K562 (cell line): ENCODE measurements around the gene HEPACAM. TPM values are rescaled to one million over a fixed set of nuclear protein-coding genes. Genes with fewer than 3 reads are reported as not detected.

Experiments
- ATAC-seq: fragments of 200-7000 bp; cut with Tn5 transposase; 3 replicates; pipeline ENCODE4 v1.9.1; 2020; ENCODE audit warnings: moderate library complexity
- BruUV-seq: library from RNA; stranded (reverse); fragments of 400-500 nt; replicated peaks from 2 replicates; lab custom pipeline; 2021; lab: Mats Ljungman, UMichigan
- CTCF ChIA-PET: fragments of 300-600 bp; formaldehyde crosslinking; extraction: SDS; loops from one replicate; lab custom pipeline; 2021; ENCODE audit warnings: low intra/inter-chr PET ratio; lab: Yijun Ruan, JAX
- POLR2A ChIA-PET: fragments of 300-600, 350-650 bp; sonication (Branson Sonifier 250); formaldehyde crosslinking; extraction: SDS; loops from one replicate; lab custom pipeline; 2021; ENCODE audit warnings: antibody characterized with exemption, inconsistent platforms; lab: Yijun Ruan, JAX
- DNase-seq, 4 experiments: peaks; one replicate each; pipeline versions ENCODE4 v3.0.0 to v3.0.0-alpha.2; 2011 to 2018; ENCODE audit warnings: low spot score in 3 of 4, mixed read lengths in 3 of 4; ENCODE audit errors: extremely low read depth in 1 of 4
- FAIRE-seq: peaks from 2 replicates; lab custom pipeline; 2011; peaks lifted over from hg19 to GRCh38; lab: Jason Lieb, UNC
- H2AFZ ChIP-seq: 2 replicates; pipeline ENCODE4 v1.6.0; 2011; ENCODE audit warnings: low read depth, low read length, control low read depth, inconsistent platforms
- H3K27ac ChIP-seq: fragments of 200-600 bp; 3 replicates; pipeline ENCODE4 v1.8.0; 2011; ENCODE audit warnings: low read depth, mild to moderate bottlenecking, control low read depth, inconsistent platforms, low read length, moderate library complexity, mixed read lengths; ENCODE audit errors: extremely low read depth
- H3K27me3 ChIP-seq, 2 experiments: fragments of 300-600 bp in 1 of 2; 2 replicates in 1 of 2; 3 replicates in 1 of 2; pipeline versions ENCODE4 v1.6.0 to v1.8.0; 2011; ENCODE audit warnings: inconsistent platforms in 2 of 2, low read length in 2 of 2, mild to moderate bottlenecking in 1 of 2, mixed read lengths in 1 of 2, moderate library complexity in 1 of 2; ENCODE audit not compliant: control insufficient read depth in 2 of 2, insufficient read depth in 2 of 2
- H3K36me3 ChIP-seq: fragments of 300-600 bp; 3 replicates; pipeline ENCODE4 v1.8.0; 2011; ENCODE audit warnings: mild to moderate bottlenecking, low read length, inconsistent platforms; ENCODE audit not compliant: control insufficient read depth, insufficient read depth
- H3K4me1 ChIP-seq, 2 experiments: fragments of 200-600 bp in 1 of 2; replicated peaks in 1 of 2; 2 replicates in 1 of 2; 3 replicates in 1 of 2; pipeline versions ENCODE4 v1.5.1 to v1.8.0; 2011; ENCODE audit warnings: inconsistent platforms in 2 of 2, low read length in 2 of 2, mild to moderate bottlenecking in 1 of 2, mixed read lengths in 1 of 2, moderate library complexity in 1 of 2; ENCODE audit not compliant: control insufficient read depth in 2 of 2, insufficient read depth in 2 of 2
- H3K4me2 ChIP-seq: 2 replicates; pipeline ENCODE4 v1.6.1; 2011; ENCODE audit warnings: low read length, control low read depth, inconsistent platforms, mixed read lengths; ENCODE audit not compliant: insufficient read depth
- H3K4me3 ChIP-seq: fragments of 200-600 bp; sonication (generic), shearing (Covaris generic); 2 replicates; pipeline ENCODE4 v1.5.1; 2016; ENCODE audit warnings: control low read depth, inconsistent platforms
- H3K79me2 ChIP-seq: fragments of 200-600 bp; 3 replicates; pipeline ENCODE4 v1.8.0; 2011; ENCODE audit warnings: low read length, inconsistent platforms; ENCODE audit not compliant: control insufficient read depth, insufficient read depth
- H3K9ac ChIP-seq, 2 experiments: 2 replicates each; pipeline versions ENCODE4 v1.6.0 to v1.6.1; 2011; ENCODE audit warnings: low read depth in 2 of 2, low read length in 2 of 2, control low read depth in 1 of 2, inconsistent platforms in 1 of 2, mild to moderate bottlenecking in 1 of 2, mixed read lengths in 1 of 2; ENCODE audit not compliant: insufficient read depth in 1 of 2
- H3K9me1 ChIP-seq: one replicate; pipeline ENCODE4 v1.6.0; 2011; ENCODE audit warnings: inconsistent platforms, mild to moderate bottlenecking, low read length, moderate library complexity; ENCODE audit not compliant: control insufficient read depth, insufficient read depth
- H3K9me3 ChIP-seq: replicated peaks from 2 replicates; pipeline ENCODE4 v1.5.1; 2011; ENCODE audit warnings: low read depth, low read length, inconsistent platforms; ENCODE audit not compliant: control insufficient read depth, insufficient read depth
- H4K20me1 ChIP-seq: replicated peaks from 2 replicates; pipeline ENCODE4 v1.6.1; 2011; ENCODE audit warnings: low read length, inconsistent platforms, mixed read lengths; ENCODE audit not compliant: control insufficient read depth, insufficient read depth
- BACH1 ChIP-seq: fragments of 200-800 bp; sonication (Bioruptor generic); IDR thresholded peaks from 2 replicates; pipeline ENCODE4 v1.6.1; 2016; ENCODE audit warnings: missing genetic modification characterization, missing compliant biosample characterization
- BRF1 ChIP-seq: IDR thresholded peaks from 3 replicates; pipeline ENCODE4 v1.6.1; 2011; ENCODE audit warnings: borderline replicate concordance, mild to moderate bottlenecking; ENCODE audit not compliant: insufficient read length; ENCODE audit errors: extremely low read depth
- CBX8 ChIP-seq: fragments of 200-600 bp; sonication (generic); IDR thresholded peaks from 2 replicates; pipeline ENCODE4 v1.6.1; 2012; ENCODE audit warnings: borderline replicate concordance, mixed run types, low read depth, mild to moderate bottlenecking, moderate library complexity, mixed read lengths, low read length, control low read depth, inconsistent platforms; ENCODE audit not compliant: poor library complexity, severe bottlenecking; ENCODE audit errors: extremely low read depth
- CHD1 ChIP-seq: fragments of 200-600 bp; sonication (generic); IDR thresholded peaks from one replicate; pipeline ENCODE4 v1.6.1; 2012; ENCODE audit warnings: mild to moderate bottlenecking, moderate library complexity, low read length, inconsistent platforms
- CTBP1 ChIP-seq: fragments of 450-650 bp; IDR thresholded peaks from 2 replicates; pipeline ENCODE4 v1.6.1; 2016; ENCODE audit warnings: borderline replicate concordance
- ETS1 ChIP-seq: conservative IDR thresholded peaks from 2 replicates; pipeline ENCODE4 v1.6.1; 2011; ENCODE audit warnings: low read depth, mild to moderate bottlenecking, low read length; ENCODE audit not compliant: control insufficient read depth
- HDAC6 ChIP-seq: IDR thresholded peaks from 2 replicates; pipeline ENCODE4 v1.6.1; 2012; ENCODE audit warnings: low read depth, mild to moderate bottlenecking, control low read depth, inconsistent platforms, low read length, moderate library complexity
- NEUROD1 ChIP-seq: fragments of 150-350 bp; IDR thresholded peaks from 2 replicates; pipeline ENCODE4 v1.6.1; 2014; ENCODE audit warnings: borderline replicate concordance, low read length, low read depth; ENCODE audit not compliant: partially characterized antibody
- PHB2 ChIP-seq: fragments of 450-650 bp; IDR thresholded peaks from 2 replicates; pipeline ENCODE4 v1.6.1; 2017; ENCODE audit warnings: low read depth
- PREB ChIP-seq: sonication (generic); formaldehyde crosslinking; IDR thresholded peaks from 2 replicates; pipeline ENCODE4 v1.8.1; 2023; ENCODE audit warnings: mild to moderate bottlenecking, missing genetic modification reagents
- RUNX1 ChIP-seq: sonication (generic); IDR thresholded peaks from 2 replicates; pipeline ENCODE4 v1.6.1; 2016; ENCODE audit warnings: antibody characterized with exemption, low read depth
- SAFB ChIP-seq: fragments of 200-400 bp; formaldehyde crosslinking; IDR thresholded peaks from 2 replicates; pipeline ENCODE4 v1.6.1; 2017; ENCODE audit warnings: low read depth, low read length, borderline replicate concordance
- SMARCA5 ChIP-seq: fragments of 450-650 bp; IDR thresholded peaks from 2 replicates; pipeline ENCODE4 v1.6.1; 2016
- THRB ChIP-seq: fragments of 450-650 bp; formaldehyde crosslinking; conservative IDR thresholded peaks from 2 replicates; pipeline ENCODE4 v1.4.0; 2022; ENCODE audit warnings: mild to moderate bottlenecking, missing genetic modification characterization
- ZFP30 ChIP-seq: fragments of 250-450 bp; sonication (Bioruptor Pico); IDR thresholded peaks from 2 replicates; pipeline ENCODE4 v1.8.0; 2022; ENCODE audit warnings: moderate library complexity, mild to moderate bottlenecking, inconsistent platforms, borderline replicate concordance
- ZNF263 ChIP-seq: sonication (generic); formaldehyde crosslinking; IDR thresholded peaks from 2 replicates; pipeline ENCODE4 v1.8.0; 2022; ENCODE audit warnings: mild to moderate bottlenecking, missing genetic modification reagents, borderline replicate concordance
- WGBS: fragments of 100-300 bp; shearing (Covaris generic); methylation state at CpG from one replicate; pipeline ENCODE4 v1.1.6; 2016; ENCODE audit warnings: low coverage, mixed read lengths; ENCODE audit not compliant: insufficient coverage; ENCODE audit errors: missing lambda C conversion rate; 5-methylcytosine and 5-hydroxymethylcytosine counted together
- in situ Hi-C: fragments of 300-500 bp; cut with MboI; formaldehyde crosslinking; loops from 4 replicates; pipeline ENCODE4 v1.15.0; 2018; ENCODE audit warnings: inconsistent platforms, mixed read lengths
- intact Hi-C: fragments of 100-400 bp; cut with micrococcal nuclease; formaldehyde crosslinking; loops from 2 replicates; pipeline ENCODE4 v1.14.2; 2022
- polyA plus RNA-seq, 8 experiments: library from polyadenylated mRNA; depleted of rRNA in 4 of 8; stranded (reverse) in 5 of 8; unstranded in 3 of 8; fragments of >200 nt; fragmentation: Nextera tagmentation in 2 of 8; fragmentation: Illumina TruSeq in 1 of 8; extraction: Ambion mirVana in 2 of 8; extraction: Trizol in 1 of 8; gene quantifications; 2 replicates each; pipeline versions ENCODE4 v1.2.1 to v1.2.3, GENCODE V29; 2011 to 2014; ENCODE audit warnings: inconsistent platforms in 1 of 8, missing spikeins in 1 of 8
- total RNA-seq, 7 experiments: library from RNA; depleted of rRNA in 6 of 7; stranded (reverse); fragments of >200 nt in 6 of 7; fragmentation: Illumina TruSeq in 2 of 7; extraction: Trizol in 2 of 7; gene quantifications; 2 replicates each; pipeline versions ENCODE4 v1.2.1 to v1.2.3, GENCODE V29; 2011 to 2021; ENCODE audit warnings: low replicate concordance in 1 of 7

HEPACAM gene
- total and polyA plus RNA-seq, 9 of the 15 experiments (the other 6 are each of a cell fraction or from before 2014, with no cell fraction given) = not detected

GRCh38 chr11:124875943-124876817, 59.7 kb downstream of the HEPACAM start:
- Histone ChIP-seq H3K4me2 (peak overlapping the region; percentile 82), H3K9me1 (no peaks in the 10 kb centered on the region), H3K4me3 (peak overlapping the region; percentile 57), H2AFZ (peak overlapping the region; percentile 97), H3K36me3 (no peaks in the 10 kb centered on the region), H3K27me3 (peaks cover 15 to 76% of the 10 kb centered on the region in 2 experiments; a peak in 4 of 5 replicates), H4K20me1 (no peaks in the 10 kb centered on the region), H3K9ac (peak overlapping the region; percentile 59 to 93), H3K9me3 (no peaks in the 10 kb centered on the region), H3K27ac (peak overlapping the region; percentile 66), H3K79me2 (no peaks in the 10 kb centered on the region), H3K4me1 (peaks cover 0 to 27% of the 10 kb centered on the region in 2 experiments; a peak in 3 of 5 replicates)
- ChIA-PET POLR2A (interaction anchor here (0.5 to 1.3 kb wide), 4 partner anchors 10 to 1874 kb away, joined by 3 to 5 read pairs (median 3); no protein-coding TSS in a partner anchor), CTCF (interaction anchor here (0.6 to 0.7 kb wide), 2 partner anchors 184 to 1135 kb away, joined by 3 read pairs; partner anchors contain the start of gene ZNF202)
- BruUV-seq = no TSS peak
- intact Hi-C loops (no loop called here), in situ Hi-C loops (no loop called here)
- DNase-seq (peak; percentile 85 to 88 (median 87)), FAIRE-seq (peak; percentile 73), ATAC-seq (peak; percentile 98)
- 2% methylated on average over 51 of the region's 69 CpGs for WGBS
- TF ChIP-seq CBX8 = no peak
- TF ChIP-seq RUNX1 = no peak
- no peak for TF ChIP-seq CHD1
- no peak for TF ChIP-seq THRB
- no peak for TF ChIP-seq PHB2
- TF ChIP-seq SAFB = 0 out of 2 replicates have a peak, but pooled peaks have one; percentile 63
- no peak for TF ChIP-seq ETS1
- no peak for TF ChIP-seq PREB (CRISPR knock-in tag)
- TF ChIP-seq BRF1 = no peak
- no peak for TF ChIP-seq ZFP30 (CRISPR knock-in tag)
- no peak for TF ChIP-seq NEUROD1
- TF ChIP-seq CTBP1 = peak; percentile 86
- TF ChIP-seq ZNF263 (CRISPR knock-in tag) = no peak
- no peak for TF ChIP-seq SMARCA5
- no peak for TF ChIP-seq HDAC6
- no peak for TF ChIP-seq BACH1 (tag)
